CD14-positive monocyte (primary cell): ENCODE data around the gene CFAP221. TPM values are rescaled to one million over a fixed set of nuclear protein-coding genes. Genes with fewer than 3 reads are reported as not detected.

Source experiments
- DNase-seq, 3 donors: peaks; one replicate each; pipeline ENCODE4 v3.0.0-alpha.2; 2011 to 2022
- H2AFZ ChIP-seq: 2 replicates; pipeline ENCODE4 v1.6.0; 2012; ENCODE audit warnings: mild to moderate bottlenecking, low read depth, low read length, inconsistent platforms; ENCODE audit not compliant: insufficient read depth, poor library complexity, severe bottlenecking
- H3K27ac ChIP-seq, 2 donors: 1 replicate in 1 of 2; 2 replicates in 1 of 2; pipeline ENCODE4 v1.5.1; 2012 to 2013; ENCODE audit warnings: low read length in 2 of 2, control low read depth in 1 of 2, inconsistent platforms in 1 of 2, low read depth in 1 of 2, mild to moderate bottlenecking in 1 of 2
- H3K27me3 ChIP-seq, 2 donors: one replicate each; pipeline versions ENCODE4 v1.6.0 to v1.6.1; 2011 to 2013; ENCODE audit warnings: low read length in 2 of 2; ENCODE audit not compliant: control insufficient read depth in 2 of 2, insufficient read depth in 2 of 2
- H3K36me3 ChIP-seq, 2 donors: replicated peaks in 1 of 2; 1 replicate in 1 of 2; 2 replicates in 1 of 2; pipeline versions ENCODE4 v1.5.1 to v1.6.1; 2012 to 2013; ENCODE audit warnings: low read length in 2 of 2, control low read depth in 1 of 2, inconsistent platforms in 1 of 2, mild to moderate bottlenecking in 1 of 2; ENCODE audit not compliant: insufficient read depth in 2 of 2, control insufficient read depth in 1 of 2
- H3K4me1 ChIP-seq, 2 donors: 1 replicate in 1 of 2; 2 replicates in 1 of 2; pipeline versions ENCODE4 v1.5.1 to v1.6.1; 2012 to 2013; ENCODE audit warnings: low read length in 2 of 2, control low read depth in 1 of 2, inconsistent platforms in 1 of 2, mild to moderate bottlenecking in 1 of 2, moderate library complexity in 1 of 2; ENCODE audit not compliant: insufficient read depth in 2 of 2, control insufficient read depth in 1 of 2
- H3K4me2 ChIP-seq: replicated peaks from 2 replicates; pipeline ENCODE3; 2012; ENCODE audit warnings: low read length, moderate library complexity, mild to moderate bottlenecking; ENCODE audit not compliant: poor library complexity, severe bottlenecking; ENCODE audit errors: extremely low read depth
- H3K4me3 ChIP-seq, 3 experiments: fragments of 200-600 bp in 1 of 3; sonication (generic) in 1 of 3; replicated peaks in 1 of 3; 1 replicate in 2 of 3; 2 replicates in 1 of 3; pipeline ENCODE4 v1.5.1; 2011 to 2013; ENCODE audit warnings: low read length in 3 of 3, mild to moderate bottlenecking in 3 of 3, control low read depth in 2 of 3, low read depth in 2 of 3, inconsistent platforms in 1 of 3, moderate library complexity in 1 of 3
- H3K79me2 ChIP-seq: 2 replicates; pipeline ENCODE4 v1.6.0; 2012; ENCODE audit warnings: mild to moderate bottlenecking, control low read depth, inconsistent platforms, low read length, moderate library complexity; ENCODE audit not compliant: insufficient read depth
- H3K9ac ChIP-seq: 2 replicates; pipeline ENCODE4 v1.6.0; 2017; ENCODE audit warnings: low read length, mild to moderate bottlenecking; ENCODE audit not compliant: insufficient read depth, poor library complexity, severe bottlenecking
- H3K9me3 ChIP-seq, 2 donors: replicated peaks in 1 of 2; 1 replicate in 1 of 2; 2 replicates in 1 of 2; pipeline versions ENCODE4 v1.5.1 to v1.6.1; 2012 to 2013; ENCODE audit warnings: low read length in 2 of 2, control low read depth in 1 of 2; ENCODE audit not compliant: control insufficient read depth in 1 of 2, insufficient read depth in 1 of 2
- H4K20me1 ChIP-seq: 2 replicates; pipeline ENCODE4 v1.6.0; 2012; ENCODE audit warnings: mild to moderate bottlenecking, low read length, control low read depth, moderate library complexity; ENCODE audit not compliant: insufficient read depth
- H3K27ac Mint-ChIP-seq, 7 donors: one replicate each; pipeline ENCODE4 v1.8.0; 2020; ENCODE audit warnings: mild to moderate bottlenecking in 7 of 7, mixed read lengths in 7 of 7, moderate library complexity in 6 of 7, inconsistent platforms in 2 of 7
- H3K27me3 Mint-ChIP-seq, 3 donors: one replicate each; pipeline ENCODE4 v1.8.0; 2021 to 2022; ENCODE audit warnings: low read depth in 3 of 3, mild to moderate bottlenecking in 3 of 3, mixed read lengths in 3 of 3, moderate library complexity in 3 of 3, inconsistent platforms in 1 of 3
- H3K36me3 Mint-ChIP-seq, 2 donors: one replicate each; pipeline ENCODE4 v1.8.0; 2020; ENCODE audit warnings: mixed read lengths in 2 of 2, inconsistent platforms in 1 of 2, mild to moderate bottlenecking in 1 of 2
- H3K4me1 Mint-ChIP-seq: one replicate; pipeline ENCODE4 v1.8.0; 2020; ENCODE audit warnings: mild to moderate bottlenecking, mixed read lengths
- H3K4me3 Mint-ChIP-seq, 2 donors: one replicate each; pipeline ENCODE4 v1.8.0; 2020; ENCODE audit warnings: mild to moderate bottlenecking in 2 of 2, mixed read lengths in 2 of 2, moderate library complexity in 1 of 2
- H3K9me3 Mint-ChIP-seq, 7 donors: one replicate each; pipeline ENCODE4 v1.8.0; 2020 to 2022; ENCODE audit warnings: mixed read lengths in 7 of 7, mild to moderate bottlenecking in 6 of 7, moderate library complexity in 6 of 7, inconsistent platforms in 2 of 7
- CTCF ChIP-seq: fragments of 200-600 bp; IDR thresholded peaks from one replicate; pipeline ENCODE4 v1.8.0; 2022; ENCODE audit warnings: antibody characterized with exemption, mild to moderate bottlenecking
- WGBS: methylation state at CpG from one replicate; pipeline ENCODE4 v1.1.5; 2013; ENCODE audit warnings: missing lambda C conversion rate; ENCODE audit not compliant: insufficient coverage; 5-methylcytosine and 5-hydroxymethylcytosine counted together
- intact Hi-C, 2 donors: fragments of 100-400 bp; cut with micrococcal nuclease; formaldehyde crosslinking; loops; one replicate each; pipeline versions ENCODE4 v1.15.0 to v1.15.1; 2023
- polyA plus RNA-seq, 3 donors: library from polyadenylated mRNA; depleted of rRNA in 1 of 3; unstranded in 2 of 3; stranded (reverse) in 1 of 3; fragments of 300-500 nt in 2 of 3; fragments of >200 nt in 1 of 3; fragmentation: Illumina TruSeq in 2 of 3; gene quantifications; 1 replicate in 2 of 3; 2 replicates in 1 of 3; pipeline ENCODE4 v1.2.3, GENCODE V29; 2012 to 2021

The CFAP221 gene
- polyA plus RNA-seq, 3 donors, result not detected

GRCh38 chr2:119673796-119674195 lies 129.5 kb downstream of the CFAP221 start:
- intact Hi-C loops, result no loop called here
- no peaks in the 10 kb centered on the region for H3K79me2 ChIP-seq
- H2AFZ ChIP-seq, result no peak overlapping the region
- no peaks in the 10 kb centered on the region for H4K20me1 ChIP-seq
- no peak overlapping the region for H3K27ac Mint-ChIP-seq
- no peak overlapping the region for H3K27ac ChIP-seq
- no peak overlapping the region for H3K4me3 Mint-ChIP-seq
- H3K4me3 ChIP-seq, result no peak overlapping the region
- peaks cover 2 to 5% of the 10 kb centered on the region in 2 donors for H3K4me1 ChIP-seq
- peaks cover 4% of the 10 kb centered on the region for H3K4me1 Mint-ChIP-seq
- H3K9ac ChIP-seq, result no peak overlapping the region
- no peaks in the 10 kb centered on the region for H3K36me3 Mint-ChIP-seq
- H3K9me3 Mint-ChIP-seq, result peaks cover 0 to 3% (median 0%) of the 10 kb centered on the region in 7 donors
- TF ChIP-seq CTCF, result no peak
- DNase-seq, result no peak
- H3K27me3 ChIP-seq, result no peaks in the 10 kb centered on the region
- WGBS, result 92% methylated on average over 1 of the region's 2 CpGs
- H3K27me3 Mint-ChIP-seq, result peaks cover 3 to 6% (median 5%) of the 10 kb centered on the region in 3 donors
- no peaks in the 10 kb centered on the region for H3K9me3 ChIP-seq
- no peak overlapping the region for H3K4me2 ChIP-seq
- H3K36me3 ChIP-seq, result no peaks in the 10 kb centered on the region

GRCh38 chr2:119674711-119675500 lies 130.7 kb downstream of the CFAP221 start:
- Histone ChIP-seq H2AFZ (no peak overlapping the region), H3K4me3 (no peak overlapping the region), H3K27me3 (no peaks in the 10 kb centered on the region), H3K4me2 (no peak overlapping the region), H3K36me3 (no peaks in the 10 kb centered on the region), H3K4me1 (peaks cover 10 to 16% of the 10 kb centered on the region in 2 donors), H3K9ac (no peak overlapping the region), H3K79me2 (no peaks in the 10 kb centered on the region), H3K27ac (no peak overlapping the region), H4K20me1 (no peaks in the 10 kb centered on the region), H3K9me3 (no peaks in the 10 kb centered on the region)
- Mint-ChIP-seq H3K9me3 (peaks cover 0 to 3% (median 0%) of the 10 kb centered on the region in 7 donors), H3K36me3 (no peaks in the 10 kb centered on the region), H3K27ac (peak overlapping the region in 2 of 7 donors; percentile 20 to 70), H3K27me3 (peaks cover 5 to 6% (median 5%) of the 10 kb centered on the region in 3 donors), H3K4me1 (peaks cover 11% of the 10 kb centered on the region), H3K4me3 (peak overlapping the region in 1 of 2 donors; percentile 18)
- intact Hi-C loops, result no loop called here
- DNase-seq, result no peak
- no peak for TF ChIP-seq CTCF
- WGBS, result 77% methylated on average over 10 of the region's 10 CpGs
